Measurements from ENCODE around the gene ZNF45.
"Not testable (repeated sequence)": the region's sequence is repeated elsewhere in the genome, so short reads cannot be mapped to it uniquely, and the experiment has no call there.

ZNF45 gene

DNA sequence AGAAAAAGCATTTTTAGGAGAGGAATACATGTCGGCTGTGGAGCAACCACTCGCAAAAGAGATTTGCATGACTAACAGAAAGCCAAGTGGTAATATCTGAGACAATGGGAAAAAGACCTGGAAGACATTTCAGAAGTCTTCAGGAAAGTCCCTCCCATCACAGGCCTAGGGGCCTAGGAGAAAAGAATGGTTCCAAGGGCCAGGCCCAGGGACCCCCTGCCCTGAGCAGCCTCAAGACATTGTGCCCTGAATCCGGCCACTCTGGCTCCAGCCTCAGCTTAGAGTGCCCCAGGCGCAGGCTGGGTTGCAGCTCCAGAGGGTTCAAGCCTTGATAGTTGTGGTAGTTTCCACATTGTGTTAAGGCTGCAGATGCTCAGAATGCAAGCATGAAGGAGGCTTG lies 25.3 kb upstream of the ZNF45 start:
- ChIA-PET CTCF (no interaction called here), POLR2A (no interaction called here)
- no peak for DNase-seq (ENCODE audit: extremely low spot score)
- TF ChIP-seq, protein P1, sequence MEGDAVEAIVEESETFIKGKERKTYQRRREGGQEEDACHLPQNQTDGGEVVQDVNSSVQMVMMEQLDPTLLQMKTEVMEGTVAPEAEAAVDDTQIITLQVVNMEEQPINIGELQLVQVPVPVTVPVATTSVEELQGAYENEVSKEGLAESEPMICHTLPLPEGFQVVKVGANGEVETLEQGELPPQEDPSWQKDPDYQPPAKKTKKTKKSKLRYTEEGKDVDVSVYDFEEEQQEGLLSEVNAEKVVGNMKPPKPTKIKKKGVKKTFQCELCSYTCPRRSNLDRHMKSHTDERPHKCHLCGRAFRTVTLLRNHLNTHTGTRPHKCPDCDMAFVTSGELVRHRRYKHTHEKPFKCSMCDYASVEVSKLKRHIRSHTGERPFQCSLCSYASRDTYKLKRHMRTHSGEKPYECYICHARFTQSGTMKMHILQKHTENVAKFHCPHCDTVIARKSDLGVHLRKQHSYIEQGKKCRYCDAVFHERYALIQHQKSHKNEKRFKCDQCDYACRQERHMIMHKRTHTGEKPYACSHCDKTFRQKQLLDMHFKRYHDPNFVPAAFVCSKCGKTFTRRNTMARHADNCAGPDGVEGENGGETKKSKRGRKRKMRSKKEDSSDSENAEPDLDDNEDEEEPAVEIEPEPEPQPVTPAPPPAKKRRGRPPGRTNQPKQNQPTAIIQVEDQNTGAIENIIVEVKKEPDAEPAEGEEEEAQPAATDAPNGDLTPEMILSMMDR (IDR thresholded peaks at IDR 0.05; ENCODE audit: control extremely low read depth, extremely low read depth, low read depth, missing control alignments): no peak

DNA sequence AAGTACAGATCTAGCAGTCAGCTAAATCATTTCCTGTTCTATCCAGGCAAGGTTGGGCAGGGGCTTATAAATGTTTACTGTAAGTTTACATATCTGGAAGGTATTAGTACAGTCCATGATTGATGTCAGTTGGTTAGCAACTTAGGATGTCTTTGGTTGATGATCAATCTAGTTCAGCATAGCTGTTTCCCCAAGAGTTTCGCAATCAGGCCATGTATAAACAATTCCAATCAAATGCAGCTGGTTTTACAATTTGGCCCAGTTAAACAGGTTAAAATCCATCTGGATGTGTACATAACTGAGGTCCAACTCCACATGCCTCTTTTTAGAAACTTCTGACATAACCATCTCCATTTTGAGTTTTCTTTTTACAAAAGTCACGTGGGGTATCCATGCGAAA lies 22.8 kb upstream of the ZNF45 start:
- TF ChIP-seq, protein P1 (IDR thresholded peaks at IDR 0.05; ENCODE audit: control extremely low read depth, extremely low read depth, low read depth, missing control alignments): no peak
- DNase-seq (ENCODE audit: extremely low spot score): no peak
- CTCF ChIA-PET: interaction anchor here (1.2 kb wide), 1 partner anchor 17 kb away, joined by 3 read pairs; no protein-coding TSS in a partner anchor

DNA sequence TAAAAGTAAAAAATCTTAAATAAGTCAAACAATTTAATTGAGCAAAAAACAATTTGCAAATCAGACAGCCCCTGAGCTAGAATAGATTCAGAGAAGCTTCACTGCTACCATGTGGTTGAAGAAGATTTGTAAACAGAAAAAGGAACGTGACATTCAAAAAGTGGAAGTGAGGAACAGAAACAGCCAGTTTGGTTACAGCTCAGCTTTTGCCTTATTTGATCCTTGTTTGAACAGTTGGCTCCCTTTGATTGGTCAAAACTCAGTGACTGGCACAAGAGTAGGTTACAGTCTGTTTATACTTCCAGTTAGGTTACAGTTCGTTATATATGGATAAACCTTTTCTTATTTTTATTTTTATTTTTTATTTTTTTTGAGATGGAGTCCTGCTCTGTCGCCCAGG lies 21.7 kb upstream of the ZNF45 start:
- CTCF ChIA-PET: interaction anchor here (1.2 kb wide), 1 partner anchor 18 kb away, joined by 3 read pairs; no protein-coding TSS in a partner anchor

More for the DNA sequence above, 22.8 kb upstream of the ZNF45 start:
- POLR2A ChIA-PET: no interaction called here

DNA sequence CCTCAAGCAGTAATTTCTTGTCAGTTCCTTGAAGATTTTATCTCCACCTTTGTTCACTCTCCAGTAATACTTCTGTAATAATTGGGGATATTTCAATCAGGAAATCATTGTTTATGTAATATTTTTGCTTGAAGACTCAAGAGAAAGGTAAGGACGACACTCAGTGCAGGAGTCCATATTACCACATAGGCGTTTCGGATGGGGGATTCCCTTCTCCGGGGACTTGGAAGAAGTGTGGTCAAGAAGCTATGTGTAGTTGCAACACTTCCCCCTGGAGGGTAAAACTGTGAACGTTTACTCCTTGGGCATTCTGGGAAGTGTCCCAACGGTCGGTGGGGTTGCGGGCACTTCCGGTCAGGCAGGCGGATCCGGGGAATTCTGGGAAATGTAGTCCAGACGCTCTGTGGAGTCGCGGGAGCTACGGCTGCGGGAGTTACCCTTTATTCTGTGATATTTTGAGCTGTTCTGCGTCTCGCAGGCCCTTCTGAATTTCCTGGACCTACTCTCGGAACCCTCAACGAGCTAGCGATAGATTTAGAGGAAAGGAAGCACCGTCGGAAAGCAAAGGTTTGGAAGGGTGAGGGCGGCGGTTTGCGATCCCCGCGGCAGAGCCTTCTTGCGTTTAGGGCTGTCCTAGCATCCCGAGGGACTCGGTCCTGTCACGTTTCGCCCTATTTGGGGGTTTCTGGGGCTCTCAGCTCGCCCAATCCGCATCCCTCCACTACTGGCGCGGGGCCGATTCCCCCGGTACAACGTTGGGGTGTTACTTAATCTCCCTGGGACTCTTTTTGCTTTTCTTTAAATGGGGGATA lies 16.0 kb upstream of the ZNF45 start, which contains the start of gene ZNF221:
Gene ZNF221 (plus strand): TSS at position 395 of the 812 bp plus-strand sequence. CDS start 11,499 bp downstream, outside the sequence.
- TF ChIP-seq, protein P1 (IDR thresholded peaks at IDR 0.05; ENCODE audit: control extremely low read depth, extremely low read depth, low read depth, missing control alignments): peak; percentile 45
- CTCF ChIA-PET: interaction anchor here (0.6 to 1.3 kb wide), 10 partner anchors 9 to 163 kb away, joined by 3 to 6 read pairs (median 3); partner anchors contain the start of gene ZNF45
- DNase-seq (ENCODE audit: extremely low spot score): peak; percentile 90
- POLR2A ChIA-PET: interaction anchor here (1.5 kb wide), 1 partner anchor 16 kb away, joined by 4 read pairs; the partner anchor contains the start of gene ZNF45

More for the DNA sequence above, 21.7 kb upstream of the ZNF45 start:
- TF ChIP-seq, protein P1 (IDR thresholded peaks at IDR 0.05; ENCODE audit: control extremely low read depth, extremely low read depth, low read depth, missing control alignments): no peak
- DNase-seq (ENCODE audit: extremely low spot score): no peak
- POLR2A ChIA-PET: no interaction called here

DNA sequence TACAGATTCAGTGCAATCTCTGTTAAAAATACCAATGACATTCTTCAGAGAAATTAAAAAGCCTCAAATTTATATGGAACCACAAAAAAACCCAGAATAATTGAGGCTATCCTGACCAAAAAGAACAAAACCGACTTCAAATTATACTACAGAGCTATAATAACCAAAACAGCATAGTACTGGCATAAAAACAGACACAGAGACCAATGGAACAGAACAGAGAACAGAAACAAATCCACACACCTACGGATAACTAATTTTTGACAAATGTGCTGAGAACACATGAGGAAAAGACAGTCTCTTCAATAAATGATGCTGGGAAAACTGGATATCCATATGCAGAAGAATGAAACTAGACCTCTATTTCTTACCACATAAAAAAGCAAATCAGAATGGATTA lies 14.7 kb upstream of the ZNF45 start:
- POLR2A ChIA-PET; DNase-seq (ENCODE audit: extremely low spot score); CTCF ChIA-PET: not testable (repeated sequence)

DNA sequence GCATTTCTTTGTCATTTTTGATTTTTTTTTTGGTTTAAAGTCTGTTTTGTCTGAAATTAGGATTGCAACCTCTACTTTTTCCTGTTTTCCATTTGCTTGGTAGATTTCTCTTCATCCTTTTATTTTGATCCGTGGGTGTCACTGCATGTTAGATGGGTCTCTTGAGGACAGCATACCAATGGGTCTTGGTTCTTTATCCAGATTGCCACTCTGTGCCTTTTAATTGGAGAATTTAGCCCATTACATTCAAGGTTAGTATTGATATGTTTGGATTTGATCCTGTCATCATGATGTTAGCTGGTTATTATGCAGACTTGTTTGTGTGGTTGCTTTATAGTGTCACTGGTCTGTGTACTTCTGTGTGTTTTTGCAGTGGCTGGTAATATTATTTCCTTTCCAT lies 12.3 kb upstream of the ZNF45 start:
- DNase-seq (ENCODE audit: extremely low spot score); POLR2A ChIA-PET: not testable (repeated sequence)
- CTCF ChIA-PET: interaction anchor here (2.0 kb wide), 1 partner anchor 8 kb away, joined by 5 read pairs; no protein-coding TSS in a partner anchor

DNA sequence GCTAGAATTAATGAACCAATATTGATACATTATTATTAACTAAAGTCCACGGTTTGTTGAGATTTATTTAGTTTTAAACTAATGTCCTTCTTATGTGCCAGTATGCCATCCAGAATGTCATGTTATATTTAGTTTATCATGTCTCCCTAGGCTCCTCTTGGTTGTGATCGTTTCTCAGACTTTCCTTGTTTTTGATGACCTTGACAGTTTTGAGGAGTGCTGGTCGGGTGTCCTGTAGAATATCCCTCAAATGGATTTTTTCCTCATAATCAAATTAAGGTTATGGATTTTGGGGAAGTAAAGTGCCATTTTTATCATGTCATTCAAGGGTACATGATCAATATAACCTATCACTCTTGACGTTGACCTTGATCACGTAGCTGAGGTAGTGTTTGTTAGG lies 6.1 kb upstream of the ZNF45 start:
- ChIA-PET POLR2A (no interaction called here), CTCF (interaction anchor here (1.3 to 1.7 kb wide), 2 partner anchors 10 to 35 kb away, joined by 3 to 5 read pairs; partner anchors contain the start of gene ZNF221)
- DNase-seq (ENCODE audit: extremely low spot score): no peak
- TF ChIP-seq, protein P1 (IDR thresholded peaks at IDR 0.05; ENCODE audit: control extremely low read depth, extremely low read depth, low read depth, missing control alignments): no peak
